Keratinocyte (primary cell): ENCODE results near the gene RGS10. TPM values are rescaled to one million over a fixed set of nuclear protein-coding genes. Genes with fewer than 3 reads are reported as not detected.

Experiments
- DNase-seq: peaks from one replicate; pipeline ENCODE4 v3.0.0-alpha.2; 2011; ENCODE audit warnings: low read depth, missing footprints, low spot score
- FAIRE-seq: peaks from 2 replicates; lab custom pipeline; 2011; peaks lifted over from hg19 to GRCh38; lab: Jason Lieb, UNC
- H2AFZ ChIP-seq: 2 replicates; pipeline ENCODE4 v1.6.0; 2012; ENCODE audit warnings: low read length, control low read depth, inconsistent platforms; ENCODE audit not compliant: control insufficient read depth
- H3K27ac ChIP-seq: 2 replicates; pipeline ENCODE4 v1.5.1; 2011; ENCODE audit warnings: low read length; ENCODE audit not compliant: control insufficient read depth, insufficient read depth
- H3K27me3 ChIP-seq: 3 replicates; pipeline ENCODE4 v1.6.0; 2011; ENCODE audit warnings: low read length; ENCODE audit not compliant: control insufficient read depth, insufficient read depth; ENCODE audit errors: extremely low read depth
- H3K36me3 ChIP-seq, 2 experiments: 2 replicates in 1 of 2; 3 replicates in 1 of 2; pipeline ENCODE4 v1.5.1; 2011; ENCODE audit warnings: low read length in 2 of 2, mild to moderate bottlenecking in 1 of 2; ENCODE audit not compliant: control insufficient read depth in 2 of 2, insufficient read depth in 2 of 2; ENCODE audit errors: extremely low read depth in 1 of 2
- H3K4me1 ChIP-seq: 3 replicates; pipeline ENCODE4 v1.5.1; 2011; ENCODE audit warnings: low read length; ENCODE audit not compliant: control insufficient read depth, insufficient read depth; ENCODE audit errors: extremely low read depth
- H3K4me2 ChIP-seq: 3 replicates; pipeline ENCODE4 v1.6.0; 2011; ENCODE audit warnings: low read depth, low read length; ENCODE audit not compliant: control insufficient read depth, insufficient read depth; ENCODE audit errors: extremely low read depth
- H3K4me3 ChIP-seq, 3 experiments: fragments of 200-600 bp in 1 of 3; sonication (generic) in 1 of 3; 2 replicates in 2 of 3; 3 replicates in 1 of 3; pipeline ENCODE4 v1.5.1; 2011 to 2016; ENCODE audit warnings: low read length in 3 of 3, mild to moderate bottlenecking in 3 of 3, control low read depth in 2 of 3, inconsistent platforms in 1 of 3, low read depth in 1 of 3, mixed read lengths in 1 of 3, mixed run types in 1 of 3, moderate library complexity in 1 of 3; ENCODE audit not compliant: control insufficient read depth in 2 of 3, insufficient read depth in 2 of 3; ENCODE audit errors: extremely low read depth in 1 of 3
- H3K79me2 ChIP-seq: 2 replicates; pipeline ENCODE4 v1.6.0; 2012; ENCODE audit warnings: low read length; ENCODE audit not compliant: control insufficient read depth, insufficient read depth
- H3K9ac ChIP-seq: 3 replicates; pipeline ENCODE4 v1.6.0; 2011; ENCODE audit warnings: low read length; ENCODE audit not compliant: control insufficient read depth, insufficient read depth; ENCODE audit errors: extremely low read depth
- H3K9me1 ChIP-seq: 3 replicates; pipeline ENCODE4 v1.6.0; 2011; ENCODE audit warnings: low read length; ENCODE audit not compliant: control insufficient read depth, insufficient read depth; ENCODE audit errors: extremely low read depth
- H3K9me3 ChIP-seq: 2 replicates; pipeline ENCODE4 v1.5.1; 2012; ENCODE audit warnings: low read depth, low read length; ENCODE audit not compliant: control insufficient read depth
- H4K20me1 ChIP-seq: 3 replicates; pipeline ENCODE4 v1.6.0; 2011; ENCODE audit warnings: low read length; ENCODE audit not compliant: control insufficient read depth, insufficient read depth; ENCODE audit errors: extremely low read depth
- EZH2 ChIP-seq: IDR thresholded peaks from one replicate; pipeline ENCODE4 v1.6.1; 2012; ENCODE audit warnings: inconsistent platforms, mild to moderate bottlenecking, low read length, moderate library complexity
- dilution Hi-C: fragments of 300-500 bp; cut with MboI; formaldehyde crosslinking; loops from one replicate; pipeline ENCODE4 v1.7.0; 2020; ENCODE audit warnings: low sequenced_read_pairs; ENCODE audit not compliant: extremely low pct_ligation_motif_present
- polyA plus RNA-seq, 5 experiments: library from polyadenylated mRNA; depleted of rRNA in 3 of 5; stranded (reverse) in 3 of 5; stranded (forward) in 1 of 5; unstranded in 1 of 5; fragments of >200 nt; gene quantifications; 1 replicate in 1 of 5; 2 replicates in 3 of 5; 3 replicates in 1 of 5; pipeline versions ENCODE4 v1.2.1 to v1.2.3, GENCODE V29; 2011 to 2012; ENCODE audit warnings: missing spikeins in 2 of 5, low read depth in 1 of 5, low replicate concordance in 1 of 5
- TF ChIP-seq, protein P1 (sequence below), 3 experiments: IDR thresholded peaks in 1 of 3; conservative IDR thresholded peaks in 1 of 3; optimal IDR thresholded peaks in 1 of 3; 2 replicates in 2 of 3; 3 replicates in 1 of 3; pipeline versions ENCODE3 to v1.5.1; 2011; ENCODE audit warnings: low read length in 3 of 3, mild to moderate bottlenecking in 3 of 3, moderate library complexity in 2 of 3, control low read depth in 1 of 3, inconsistent platforms in 1 of 3; ENCODE audit not compliant: insufficient read depth in 2 of 3; ENCODE audit errors: extremely low read depth in 1 of 3

Gene RGS10
- polyA plus RNA-seq, 1 donor (not counting 4 experiments of a cell fraction or from before 2014, with no cell fraction given), result 87.8 TPM

DNA sequence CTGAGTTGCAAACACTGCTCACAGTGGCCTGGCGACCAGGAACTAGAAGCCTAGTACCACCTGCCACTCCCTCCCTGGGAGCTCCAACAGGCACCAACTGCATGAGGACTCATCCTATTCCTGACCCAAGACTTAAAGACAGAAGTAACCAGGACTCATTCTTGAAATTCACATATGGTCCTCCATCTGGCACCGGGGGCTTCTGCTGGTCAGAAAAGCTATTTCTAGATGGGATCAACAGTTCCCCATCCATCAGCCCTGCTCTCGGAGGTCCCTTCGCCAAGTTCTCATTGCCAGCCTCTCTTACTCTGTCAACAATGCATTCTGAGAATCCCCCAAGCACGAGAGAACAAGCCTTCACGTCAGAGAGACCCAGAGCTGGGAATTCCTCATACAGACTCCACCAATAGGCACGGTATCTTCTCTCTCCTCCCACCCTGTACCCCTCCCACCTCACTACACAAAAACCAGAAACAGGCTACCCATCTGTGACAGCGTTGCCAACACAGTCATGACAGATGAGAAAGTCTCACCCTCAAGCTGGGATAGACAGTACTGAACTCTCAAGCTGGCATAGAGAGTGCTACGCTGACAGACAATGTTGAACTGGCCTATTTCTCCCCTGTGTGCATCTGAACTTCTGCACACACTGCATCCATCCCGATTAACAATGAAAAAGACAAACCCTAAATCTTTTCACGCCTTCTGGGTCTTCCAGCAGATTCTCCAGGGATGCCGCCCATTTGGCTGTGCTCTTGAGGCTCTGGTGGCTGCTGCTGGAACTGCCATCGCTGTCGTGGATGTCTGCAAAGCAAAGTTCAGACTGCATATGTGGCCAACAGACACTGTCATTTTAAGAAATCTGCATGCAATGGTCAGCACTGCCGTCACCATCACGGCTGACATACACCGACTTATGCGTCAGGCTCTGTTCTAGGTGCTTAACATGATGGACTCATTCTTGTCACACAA is 15.6 kb downstream of the RGS10 start:
- H3K9me3 ChIP-seq, result no peaks in the 10 kb centered on the region
- peaks cover 38% of the 10 kb centered on the region for H3K79me2 ChIP-seq
- H3K4me3 ChIP-seq, result no peak overlapping the region
- dilution Hi-C loops, result no loop called here
- H3K27me3 ChIP-seq, result no peaks in the 10 kb centered on the region
- no peak overlapping the region for H3K4me2 ChIP-seq
- H3K4me1 ChIP-seq, result peaks cover 21% of the 10 kb centered on the region
- no peak overlapping the region for H2AFZ ChIP-seq
- no peak for TF ChIP-seq EZH2
- TF ChIP-seq, protein P1, sequence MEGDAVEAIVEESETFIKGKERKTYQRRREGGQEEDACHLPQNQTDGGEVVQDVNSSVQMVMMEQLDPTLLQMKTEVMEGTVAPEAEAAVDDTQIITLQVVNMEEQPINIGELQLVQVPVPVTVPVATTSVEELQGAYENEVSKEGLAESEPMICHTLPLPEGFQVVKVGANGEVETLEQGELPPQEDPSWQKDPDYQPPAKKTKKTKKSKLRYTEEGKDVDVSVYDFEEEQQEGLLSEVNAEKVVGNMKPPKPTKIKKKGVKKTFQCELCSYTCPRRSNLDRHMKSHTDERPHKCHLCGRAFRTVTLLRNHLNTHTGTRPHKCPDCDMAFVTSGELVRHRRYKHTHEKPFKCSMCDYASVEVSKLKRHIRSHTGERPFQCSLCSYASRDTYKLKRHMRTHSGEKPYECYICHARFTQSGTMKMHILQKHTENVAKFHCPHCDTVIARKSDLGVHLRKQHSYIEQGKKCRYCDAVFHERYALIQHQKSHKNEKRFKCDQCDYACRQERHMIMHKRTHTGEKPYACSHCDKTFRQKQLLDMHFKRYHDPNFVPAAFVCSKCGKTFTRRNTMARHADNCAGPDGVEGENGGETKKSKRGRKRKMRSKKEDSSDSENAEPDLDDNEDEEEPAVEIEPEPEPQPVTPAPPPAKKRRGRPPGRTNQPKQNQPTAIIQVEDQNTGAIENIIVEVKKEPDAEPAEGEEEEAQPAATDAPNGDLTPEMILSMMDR (optimal IDR thresholded peaks at IDR 0.05 in 1 of 3, IDR thresholded peaks at IDR 0.05 in 1 of 3, conservative IDR thresholded peaks at IDR 0.05 in 1 of 3; ENCODE audit: extremely low read depth in 1 of 3, insufficient read depth in 2 of 3, low read length in 3 of 3), result peak in 1 of 3 experiments; percentile 16
- H3K9me1 ChIP-seq, result peaks cover 5% of the 10 kb centered on the region
- H3K36me3 ChIP-seq, result peaks cover 0 to 14% of the 10 kb centered on the region in 2 experiments
- H3K9ac ChIP-seq, result no peak overlapping the region
- no peak overlapping the region for H3K27ac ChIP-seq
- DNase-seq, result no peak
- FAIRE-seq, result no peak
- H4K20me1 ChIP-seq, result peaks cover 3% of the 10 kb centered on the region

DNA sequence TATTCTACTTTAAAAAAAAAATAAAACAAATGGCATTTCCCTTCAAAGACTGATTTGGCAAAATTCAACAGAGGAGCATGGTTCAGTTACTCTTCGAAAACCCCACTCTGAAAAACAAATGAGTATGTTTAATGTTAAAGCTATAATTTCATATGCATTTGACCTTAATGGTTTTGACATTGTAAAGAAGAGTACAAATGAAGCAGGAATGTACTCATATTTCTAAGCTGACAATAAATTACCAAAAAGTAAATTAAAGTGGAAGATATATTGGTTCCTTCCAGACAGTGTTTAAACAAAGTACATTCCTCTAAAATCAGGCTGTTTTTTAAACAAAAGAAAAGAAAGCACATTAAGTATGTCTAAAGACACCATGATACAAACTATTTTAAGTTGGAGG is 16.4 kb downstream of the RGS10 start:
- H3K9me1 ChIP-seq, result peaks cover 5% of the 10 kb centered on the region
- peaks cover 30% of the 10 kb centered on the region for H3K79me2 ChIP-seq
- dilution Hi-C loops, result no loop called here
- H3K27me3 ChIP-seq, result no peaks in the 10 kb centered on the region
- H3K4me3 ChIP-seq, result no peak overlapping the region
- H3K4me1 ChIP-seq, result peaks cover 26% of the 10 kb centered on the region
- peaks cover 3% of the 10 kb centered on the region for H4K20me1 ChIP-seq
- no peaks in the 10 kb centered on the region for H3K9me3 ChIP-seq
- H3K27ac ChIP-seq, result no peak overlapping the region
- H3K9ac ChIP-seq, result no peak overlapping the region
- FAIRE-seq (no peak), DNase-seq (no peak)
- H2AFZ ChIP-seq, result no peak overlapping the region
- TF ChIP-seq, protein P1 (optimal IDR thresholded peaks at IDR 0.05 in 1 of 3, IDR thresholded peaks at IDR 0.05 in 1 of 3, conservative IDR thresholded peaks at IDR 0.05 in 1 of 3; ENCODE audit: extremely low read depth in 1 of 3, insufficient read depth in 2 of 3, low read length in 3 of 3), result no peak
- no peak for TF ChIP-seq EZH2
- H3K36me3 ChIP-seq, result peaks cover 0 to 14% of the 10 kb centered on the region in 2 experiments
- H3K4me2 ChIP-seq, result no peak overlapping the region
